ENCODE measurements around the gene NEK1.

The NEK1 gene

GRCh38 chr4:169416997-169417396, 195.4 kb downstream of the NEK1 start:
- no peak for DNase-seq

- no peak for DNase-seq
Measured at GRCh38 chr4:169416461-169416860, 195.9 kb downstream of the NEK1 start.

DNA sequence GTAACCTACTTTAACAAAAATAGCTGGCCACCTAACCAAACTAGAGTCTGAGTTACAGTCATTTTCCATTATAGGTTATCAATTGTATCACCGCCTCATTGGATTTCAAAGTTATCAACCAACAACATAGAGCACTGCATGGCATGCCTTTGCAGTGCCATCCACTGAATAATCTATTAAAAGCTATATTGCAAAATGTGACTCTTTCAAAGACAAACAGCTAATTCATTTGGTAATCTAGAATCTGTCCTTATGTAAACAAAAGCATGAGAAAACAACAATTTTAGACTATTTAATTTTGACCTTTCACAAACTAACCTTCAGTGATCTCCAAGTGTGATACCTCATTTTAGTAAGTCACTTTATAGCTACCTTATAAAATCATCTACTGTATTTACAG, 197.5 kb downstream of the NEK1 start:
- DNase-seq, result no peak

DNA sequence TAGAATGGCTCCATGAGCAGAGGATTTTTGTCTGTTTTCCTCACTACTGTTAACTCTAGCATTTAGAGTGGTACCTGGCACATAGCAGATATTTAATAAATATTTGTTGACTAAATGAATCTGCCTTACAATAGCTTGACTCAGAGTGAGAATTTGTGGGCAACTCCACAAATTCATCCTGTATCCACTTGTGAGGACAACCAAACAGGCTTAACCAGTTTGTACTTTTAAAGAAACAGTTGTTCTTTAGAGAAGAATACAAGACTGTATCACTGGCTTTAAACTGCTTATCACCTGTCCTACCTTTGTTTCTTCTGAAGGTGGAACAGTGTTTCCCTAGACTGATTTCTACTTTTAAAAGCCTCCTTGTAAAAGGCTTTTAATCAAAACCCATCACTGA, 200.3 kb downstream of the NEK1 start:
- no peak for DNase-seq

DNA sequence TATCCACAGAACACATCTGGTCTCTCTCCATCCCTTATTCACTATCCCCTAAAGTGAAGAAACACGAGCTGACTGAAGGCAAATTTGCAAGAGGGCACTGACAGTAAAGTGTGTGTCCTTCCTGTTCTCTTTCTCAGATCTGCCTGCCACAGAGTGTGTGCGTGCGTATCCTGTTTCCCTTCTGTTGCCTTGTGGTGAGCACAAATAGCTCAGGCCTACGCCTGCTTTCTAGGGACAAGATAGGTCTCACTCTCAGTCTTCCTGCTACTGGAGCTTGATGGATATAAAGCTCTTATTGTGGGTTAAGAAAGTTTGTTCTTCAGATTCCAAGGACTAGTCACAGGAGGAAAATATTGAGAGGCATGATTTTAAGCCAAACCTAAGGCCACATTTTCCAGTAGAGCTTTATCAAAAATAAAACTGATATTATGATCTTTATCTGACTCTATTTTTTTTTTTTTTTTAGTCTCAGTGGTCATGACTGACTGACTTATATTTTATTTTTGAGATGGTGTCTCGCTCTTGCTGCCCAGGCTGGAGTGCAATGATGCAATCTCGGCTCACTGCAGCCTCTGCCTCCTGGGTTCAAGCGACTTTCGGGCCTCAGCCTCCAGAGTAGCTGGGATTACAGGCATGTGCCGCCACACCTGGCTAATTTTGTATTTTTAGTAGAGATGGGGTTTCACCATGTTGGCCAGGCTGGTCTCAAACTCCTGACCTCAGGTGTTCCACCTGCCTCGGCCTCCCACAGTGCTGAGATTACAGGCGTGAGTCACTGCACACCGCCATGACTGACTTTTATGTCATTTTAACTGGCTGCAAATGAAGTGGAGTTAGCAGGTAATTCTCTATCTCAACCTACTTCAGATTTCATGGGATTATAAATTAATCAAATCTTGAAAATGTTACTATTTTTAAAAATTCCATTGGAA, 201.3 kb downstream of the NEK1 start:
- peak; percentile 65 for DNase-seq

- no peak for DNase-seq
Measured at GRCh38 chr4:169407217-169407845, 205.1 kb downstream of the NEK1 start.

DNA sequence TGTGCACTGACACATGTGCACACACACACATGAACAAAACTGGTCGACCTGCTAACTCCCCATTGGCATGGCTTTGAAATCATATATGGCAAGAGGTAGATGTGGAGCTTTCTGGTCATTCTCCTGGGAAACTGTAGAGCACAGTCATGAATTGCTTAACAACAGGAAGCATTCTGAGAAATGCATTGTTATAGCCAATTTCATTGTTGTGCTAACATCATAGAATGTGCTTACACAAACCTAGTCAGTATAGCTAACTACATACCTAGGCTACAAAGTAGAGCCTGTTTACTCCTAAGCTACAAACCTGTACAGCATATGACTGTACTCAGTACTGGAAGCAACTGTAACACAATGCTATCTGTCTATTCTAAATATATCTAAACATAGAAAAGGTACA, 207.4 kb downstream of the NEK1 start:
- DNase-seq, result no peak

DNA sequence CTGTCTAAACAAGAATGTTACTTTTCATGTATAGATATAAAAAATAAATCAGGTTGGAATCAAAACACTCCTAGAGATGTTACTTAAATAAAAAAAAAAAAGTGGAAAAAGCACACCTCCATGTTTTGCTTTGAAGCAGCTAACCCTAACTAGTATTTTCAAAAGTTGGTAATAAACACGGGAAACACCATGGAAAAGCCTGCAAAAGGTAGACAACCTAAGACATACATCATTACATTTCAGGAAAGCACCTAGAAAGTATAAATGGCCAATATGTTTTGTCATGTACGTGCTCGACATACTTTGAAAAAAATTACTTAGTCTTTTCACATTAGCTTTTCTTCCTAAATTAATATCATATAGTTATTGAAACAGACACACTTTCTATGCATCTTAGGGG, 211.6 kb downstream of the NEK1 start:
- DNase-seq, result no peak

DNA sequence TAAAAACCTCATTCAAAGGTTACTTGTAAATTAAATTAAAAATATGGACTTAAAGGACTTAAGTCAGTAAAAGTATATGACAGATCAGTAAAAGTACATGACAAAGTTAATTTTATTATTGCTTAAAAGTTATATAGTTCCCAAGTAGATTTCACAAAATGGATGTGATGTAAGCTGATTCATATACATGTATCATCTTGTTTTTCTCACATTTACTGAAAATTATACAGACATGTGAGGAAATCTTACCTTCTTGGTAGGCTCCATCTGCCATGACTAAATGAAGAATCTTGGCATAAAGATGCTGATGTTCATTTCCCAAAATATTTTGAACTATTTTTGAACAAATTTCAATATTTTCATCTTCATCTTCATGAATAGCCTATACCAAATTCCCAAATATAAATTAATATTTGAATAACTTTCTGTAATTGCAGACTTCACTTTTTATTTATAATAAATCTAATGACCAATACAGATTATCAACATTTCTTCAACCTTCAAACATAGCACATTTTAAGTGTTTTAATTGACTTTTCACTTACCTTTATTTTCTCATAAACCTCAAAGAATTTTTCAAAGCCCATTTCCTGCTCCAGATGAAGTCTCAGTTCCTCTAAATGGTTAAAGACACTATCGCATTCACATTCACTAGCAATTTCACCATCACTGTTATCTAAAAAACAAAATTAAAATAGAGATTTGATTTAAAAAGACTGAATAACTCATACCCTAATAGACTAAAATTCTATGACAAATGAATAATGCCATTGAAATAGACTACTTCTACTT, 212.2 kb downstream of the NEK1 start:
- DNase-seq, result no peak

GRCh38 chr4:169398316-169398715, 214.1 kb downstream of the NEK1 start:
- no peak for DNase-seq

GRCh38 chr4:169397762-169398161, 214.6 kb downstream of the NEK1 start:
- DNase-seq, result no peak

- no peak for DNase-seq
Measured at GRCh38 chr4:169385376-169385775, 227.0 kb downstream of the NEK1 start.

DNA sequence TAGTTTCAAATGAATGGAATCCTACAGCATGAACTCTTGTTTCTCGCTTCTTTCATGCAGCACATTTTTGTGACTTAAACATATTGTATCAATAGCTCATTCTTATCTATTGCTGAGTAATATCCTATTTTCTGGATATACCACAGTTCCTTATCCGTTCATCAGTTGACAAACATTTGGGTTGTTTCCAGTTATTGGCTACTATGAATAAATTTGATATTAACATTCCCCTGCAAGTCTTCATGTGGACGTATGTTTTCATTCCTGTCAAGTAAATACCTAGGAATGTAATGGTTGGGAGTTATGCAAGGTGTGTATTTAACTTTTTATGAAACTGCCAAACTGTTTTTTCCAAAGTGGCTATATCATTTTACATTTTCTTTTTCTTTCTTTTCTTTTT, 227.6 kb downstream of the NEK1 start:
- no peak for DNase-seq

GRCh38 chr4:169383724-169384123, 228.7 kb downstream of the NEK1 start:
- no peak for DNase-seq

- DNase-seq, result no peak
Measured at GRCh38 chr4:169379688-169380087, 232.7 kb downstream of the NEK1 start.

- no peak for DNase-seq
Measured at GRCh38 chr4:169377367-169377766, 235.0 kb downstream of the NEK1 start.

DNA sequence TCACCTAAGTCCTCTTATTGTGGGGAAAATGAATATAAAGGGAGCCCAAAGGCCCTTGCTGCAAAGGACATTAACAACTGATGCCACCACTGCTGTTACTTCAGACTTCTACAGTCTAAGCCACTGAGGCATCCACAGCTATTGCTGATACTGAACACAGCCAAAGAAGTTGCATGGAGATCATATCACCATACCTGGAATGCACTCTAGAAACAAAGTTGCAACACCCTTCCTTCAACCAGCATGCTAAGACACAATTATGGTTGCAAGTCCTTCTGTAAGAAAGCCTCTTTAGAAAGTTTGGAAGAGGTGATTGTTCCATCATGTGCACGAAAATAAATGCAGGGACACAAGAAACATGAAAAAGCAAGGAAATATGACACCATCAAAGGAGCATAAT, 236.0 kb downstream of the NEK1 start:
- DNase-seq, result no peak

- DNase-seq, result no peak
Measured at GRCh38 chr4:169372791-169373190, 239.6 kb downstream of the NEK1 start.

- no peak for DNase-seq
Measured at GRCh38 chr4:169369634-169370033, 242.7 kb downstream of the NEK1 start.

GRCh38 chr4:169367826-169368225, 244.6 kb downstream of the NEK1 start:
- no peak for DNase-seq

DNA sequence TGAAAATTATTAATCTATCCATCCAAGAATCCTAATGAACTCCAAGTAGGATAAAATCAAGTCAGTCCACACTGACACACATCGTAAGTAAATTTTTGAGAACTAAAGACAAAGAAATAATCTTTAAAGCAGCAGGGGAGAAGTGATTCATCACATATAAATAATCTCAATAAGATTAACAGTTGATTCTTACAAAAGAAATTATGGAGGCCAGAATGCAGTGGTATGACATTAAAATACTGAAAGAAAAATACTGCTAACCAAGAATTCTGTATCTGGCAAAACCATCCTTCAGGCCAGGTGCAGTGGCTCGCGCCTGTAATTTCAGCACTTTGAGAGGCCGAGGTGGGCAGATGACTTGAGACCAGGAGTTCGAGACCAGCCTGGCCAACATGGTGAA, 245.6 kb downstream of the NEK1 start:
- no peak for DNase-seq

DNA sequence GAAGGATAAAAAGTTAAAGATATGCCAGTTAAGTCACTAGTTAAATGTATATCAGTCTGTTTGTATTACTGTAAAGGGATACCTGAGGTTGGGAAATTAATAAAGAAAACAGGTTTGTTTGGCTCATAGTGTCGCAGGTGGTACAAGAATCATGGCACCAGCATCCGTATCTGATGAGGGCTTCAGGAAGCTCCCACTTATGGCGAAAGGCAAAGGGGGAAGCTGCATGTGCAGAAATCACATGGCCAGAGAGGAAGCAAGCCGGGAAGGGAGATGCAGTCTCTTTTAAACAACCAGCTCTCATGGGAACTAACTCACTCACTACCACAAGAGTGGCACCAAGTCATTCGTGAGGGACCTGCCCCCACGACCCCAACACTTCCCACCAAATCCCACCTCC, 249.8 kb downstream of the NEK1 start:
- no peak for DNase-seq

DNA sequence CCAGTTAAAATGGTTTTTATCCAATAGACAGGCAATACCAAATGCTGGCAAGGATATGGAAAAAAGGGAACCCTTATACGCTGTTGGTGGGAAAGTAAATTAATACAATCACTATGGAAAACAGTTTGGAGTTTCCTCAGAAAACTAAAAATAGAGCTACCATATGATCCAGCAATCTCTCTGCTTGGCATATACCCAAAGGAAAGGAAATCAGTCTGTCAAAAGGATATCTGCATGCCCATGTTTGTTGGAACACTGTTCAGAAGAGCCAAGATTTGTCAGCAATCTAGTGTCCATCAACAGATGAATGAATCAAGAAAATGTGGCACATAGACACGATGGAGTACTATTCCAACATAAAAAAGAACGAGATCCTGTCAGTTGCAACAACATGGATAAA, 250.6 kb downstream of the NEK1 start:
- no peak for DNase-seq

DNA sequence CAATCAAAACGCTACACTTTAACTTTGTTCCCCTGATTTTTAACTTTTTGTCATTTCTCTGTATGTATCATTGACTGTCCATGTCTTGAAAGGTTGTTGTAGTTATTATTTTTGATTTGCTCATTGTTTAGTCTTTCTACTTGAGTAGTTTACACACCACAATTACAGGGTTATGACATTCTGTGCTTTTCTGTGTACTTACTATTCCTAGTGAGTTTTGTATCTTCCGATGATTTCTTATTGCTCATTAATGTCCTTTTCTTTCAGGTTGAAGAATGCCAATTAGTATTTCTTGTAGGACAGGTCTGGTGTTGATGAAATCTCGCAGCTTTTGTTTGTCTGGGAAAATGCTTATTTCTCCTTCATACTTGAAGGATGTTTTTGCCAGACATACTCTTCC, 252.4 kb downstream of the NEK1 start:
- DNase-seq, result no peak
